Smooth muscle cell (in vitro differentiated cells): ENCODE measurements around the gene ARGLU1. TPM values are rescaled to one million over a fixed set of nuclear protein-coding genes. Genes with fewer than 3 reads are reported as not detected.

Experiments
- DNase-seq: peaks from one replicate; lab custom pipeline; 2025; ENCODE audit not compliant: unreplicated experiment; lab: John Stamatoyannopoulos, UW
- H2AFZ ChIP-seq: fragments of 200-600 bp; sonication (generic); 2 replicates; pipeline ENCODE4 v1.6.0; 2016; ENCODE audit warnings: antibody characterized with exemption, low read depth, mild to moderate bottlenecking
- H3F3A ChIP-seq: fragments of 200-600 bp; sonication (generic); 2 replicates; pipeline ENCODE4 v1.6.0; 2017; ENCODE audit warnings: antibody characterized with exemption, low read depth
- H3K27ac ChIP-seq: fragments of 200-600 bp; sonication (generic); 2 replicates; pipeline ENCODE4 v1.5.1; 2016; ENCODE audit warnings: low read depth, mild to moderate bottlenecking
- H3K27me3 ChIP-seq: fragments of 200-600 bp; sonication (generic); 2 replicates; pipeline ENCODE4 v1.6.1; 2016; ENCODE audit warnings: low read depth, mild to moderate bottlenecking
- H3K36me3 ChIP-seq: fragments of 200-600 bp; sonication (generic); 2 replicates; pipeline ENCODE4 v1.5.1; 2016; ENCODE audit warnings: low read depth
- H3K4me1 ChIP-seq: fragments of 200-600 bp; sonication (generic); 2 replicates; pipeline ENCODE4 v1.5.1; 2016; ENCODE audit warnings: low read depth
- H3K4me2 ChIP-seq: fragments of 200-600 bp; sonication (generic); 2 replicates; pipeline ENCODE4 v1.6.0; 2016; ENCODE audit warnings: mild to moderate bottlenecking
- H3K4me3 ChIP-seq: fragments of 200-600 bp; sonication (generic); 2 replicates; pipeline ENCODE4 v1.5.1; 2016; ENCODE audit warnings: mild to moderate bottlenecking
- H3K79me2 ChIP-seq: fragments of 200-600 bp; sonication (generic); 2 replicates; pipeline ENCODE4 v1.6.0; 2016; ENCODE audit warnings: low read depth, mild to moderate bottlenecking
- H3K9ac ChIP-seq: fragments of 200-600 bp; sonication (generic); 2 replicates; pipeline ENCODE4 v1.6.0; 2016; ENCODE audit warnings: low read depth
- H3K9me3 ChIP-seq: fragments of 200-600 bp; sonication (generic); replicated peaks from 2 replicates; pipeline ENCODE4 v1.5.1; 2016; ENCODE audit warnings: low read depth
- H4K20me1 ChIP-seq: fragments of 200-600 bp; sonication (generic); 2 replicates; pipeline ENCODE4 v1.6.0; 2016; ENCODE audit warnings: low read depth
- CTCF ChIP-seq: fragments of 200-600 bp; sonication (generic); IDR thresholded peaks from 2 replicates; pipeline ENCODE4 v1.5.1; 2017; ENCODE audit warnings: borderline replicate concordance, mild to moderate bottlenecking, antibody characterized with exemption; ENCODE audit not compliant: insufficient read depth, poor library complexity, severe bottlenecking
- WGBS: methylation state at CpG from one replicate; pipeline ENCODE4 v1.1.7; 2016; ENCODE audit warnings: low lambda C conversion rate; 5-methylcytosine and 5-hydroxymethylcytosine counted together
- polyA plus RNA-seq: library from polyadenylated mRNA; unstranded; fragments of >200 nt; fragmentation: Nextera tagmentation; extraction: Ambion mirVana; gene quantifications from 2 replicates; pipeline ENCODE4 v1.2.1, GENCODE V29; 2016
- total RNA-seq: library from RNA; depleted of rRNA; stranded (reverse); fragments of >200 nt; gene quantifications from 2 replicates; pipeline ENCODE4 v1.2.3, GENCODE V29; 2014

The ARGLU1 gene
- total and polyA plus RNA-seq, 2 experiments from 2014 or later, result 36.5 to 43.6 TPM

GRCh38 chr13:106550570-106551135 lies 17.3 kb downstream of the ARGLU1 start:
- WGBS, result 94% methylated on average over 4 of the region's 4 CpGs
- H3K9me3 ChIP-seq, result no peaks in the 10 kb centered on the region
- no peak overlapping the region for H3K4me2 ChIP-seq
- H3F3A ChIP-seq, result peaks cover 6% of the 10 kb centered on the region
- peaks cover 16% of the 10 kb centered on the region for H3K36me3 ChIP-seq
- no peak overlapping the region for H2AFZ ChIP-seq
- H4K20me1 ChIP-seq, result peaks cover 100% of the 10 kb centered on the region
- no peak for TF ChIP-seq CTCF
- DNase-seq, result no peak
- no peak overlapping the region for H3K9ac ChIP-seq
- H3K27ac ChIP-seq, result no peak overlapping the region
- H3K4me1 ChIP-seq, result no peaks in the 10 kb centered on the region
- no peaks in the 10 kb centered on the region for H3K27me3 ChIP-seq
- H3K4me3 ChIP-seq, result no peak overlapping the region
- peaks cover 92% of the 10 kb centered on the region for H3K79me2 ChIP-seq

- peaks cover 70% of the 10 kb centered on the region for H3K79me2 ChIP-seq
- WGBS, result 89% methylated on average over 3 of the region's 3 CpGs
- H3K9ac ChIP-seq, result no peak overlapping the region
- H2AFZ ChIP-seq, result no peak overlapping the region
- no peak for DNase-seq
- peaks cover 100% of the 10 kb centered on the region for H4K20me1 ChIP-seq
- H3K4me2 ChIP-seq, result no peak overlapping the region
- peaks cover 7% of the 10 kb centered on the region for H3K36me3 ChIP-seq
- H3K27me3 ChIP-seq, result no peaks in the 10 kb centered on the region
- no peak for TF ChIP-seq CTCF
- H3K27ac ChIP-seq, result no peak overlapping the region
- no peak overlapping the region for H3K4me3 ChIP-seq
- H3K4me1 ChIP-seq, result no peaks in the 10 kb centered on the region
- H3K9me3 ChIP-seq, result no peaks in the 10 kb centered on the region
- H3F3A ChIP-seq, result peaks cover 6% of the 10 kb centered on the region
These were observed 19.8 kb downstream of the ARGLU1 start for GRCh38 chr13:106548064-106548696.

GRCh38 chr13:106541826-106542225 lies 26.1 kb downstream of the ARGLU1 start:
- peaks cover 3% of the 10 kb centered on the region for H3K36me3 ChIP-seq
- 100% methylated on average over 1 of the region's 1 CpG for WGBS
- H3K4me1 ChIP-seq, result no peaks in the 10 kb centered on the region
- no peak overlapping the region for H3K27ac ChIP-seq
- no peak overlapping the region for H3K9ac ChIP-seq
- H3K4me2 ChIP-seq, result no peak overlapping the region
- no peak for DNase-seq
- H4K20me1 ChIP-seq, result peaks cover 75% of the 10 kb centered on the region
- H3K9me3 ChIP-seq, result no peaks in the 10 kb centered on the region
- H3K4me3 ChIP-seq, result no peak overlapping the region
- H3K27me3 ChIP-seq, result no peaks in the 10 kb centered on the region
- H3K79me2 ChIP-seq, result peaks cover 11% of the 10 kb centered on the region
- H2AFZ ChIP-seq, result no peak overlapping the region
- H3F3A ChIP-seq, result peaks cover 2% of the 10 kb centered on the region
- no peak for TF ChIP-seq CTCF

- TF ChIP-seq CTCF, result no peak
- 86% methylated on average over 4 of the region's 4 CpGs for WGBS
- peaks cover 2% of the 10 kb centered on the region for H3F3A ChIP-seq
- H3K9me3 ChIP-seq, result no peaks in the 10 kb centered on the region
- H2AFZ ChIP-seq, result no peak overlapping the region
- H3K4me3 ChIP-seq, result no peak overlapping the region
- H4K20me1 ChIP-seq, result peaks cover 63% of the 10 kb centered on the region
- H3K27me3 ChIP-seq, result no peaks in the 10 kb centered on the region
- no peak for DNase-seq
- no peak overlapping the region for H3K9ac ChIP-seq
- H3K36me3 ChIP-seq, result peaks cover 3% of the 10 kb centered on the region
- no peak overlapping the region for H3K27ac ChIP-seq
- peaks cover 4% of the 10 kb centered on the region for H3K4me1 ChIP-seq
- peaks cover 3% of the 10 kb centered on the region for H3K79me2 ChIP-seq
- H3K4me2 ChIP-seq, result no peak overlapping the region
These were observed 27.3 kb downstream of the ARGLU1 start for GRCh38 chr13:106540613-106541012.
